ENCODE measurements around the gene RPL15. TPM values are rescaled to one million over a fixed set of nuclear protein-coding genes. Genes with fewer than 3 reads are reported as not detected.

The RPL15 gene
- total and polyA plus RNA-seq, 2 of the 13 experiments (the other 11 are each of a cell fraction or from before 2014, with no cell fraction given): 1,297 to 3,693 TPM

GRCh38 chr3:23900744-23901143 lies 16.2 kb upstream of the RPL15 start (continued):
- TF ChIP-seq ARID5B (CRISPR knock-in tag; IDR thresholded peaks at IDR 0.05) (peak; percentile 83), RBM22 (optimal IDR thresholded peaks at IDR 0.05; ENCODE audit: low read length) (no peak), KAT8 (CRISPR knock-in tag; IDR thresholded peaks at IDR 0.05) (peak; percentile 36; the same call in 1 of the 2 replicates), ZNF609 (CRISPR knock-in tag; IDR thresholded peaks at IDR 0.05; ENCODE audit: borderline replicate concordance) (no peak), TBX2 (CRISPR knock-in tag; IDR thresholded peaks at IDR 0.05; ENCODE audit: borderline replicate concordance) (0 out of 2 replicates have a peak, but pooled peaks have one; percentile 17), GFI1 (CRISPR knock-in tag; IDR thresholded peaks at IDR 0.05; ENCODE audit: borderline replicate concordance) (0 out of 2 replicates have a peak, but pooled peaks have one; percentile 18), RXRB (CRISPR knock-in tag; IDR thresholded peaks at IDR 0.05; ENCODE audit: borderline replicate concordance) (peak; percentile 50; the same call in 1 of the 2 replicates), TBX3 (IDR thresholded peaks at IDR 0.05; ENCODE audit: borderline replicate concordance) (no peak), ONECUT2 (CRISPR knock-in tag; IDR thresholded peaks at IDR 0.05) (peak; percentile 94), ZNF576 (CRISPR knock-in tag; IDR thresholded peaks at IDR 0.05) (no peak), ZNF414 (CRISPR knock-in tag; IDR thresholded peaks at IDR 0.05) (no peak), TRAFD1 (CRISPR knock-in tag; IDR thresholded peaks at IDR 0.05; ENCODE audit: borderline replicate concordance) (no peak)
